HG03565 (cell line): ENCODE measurements around the gene FOXP1.

Experiments
- ATAC-seq: cut with Tn5 transposase; IDR thresholded peaks from one replicate; pipeline ENCODE4 v1.9.1; 2021; ENCODE audit warnings: mild to moderate bottlenecking, moderate library complexity; ENCODE audit not compliant: unreplicated experiment

FOXP1 gene

GRCh38 chr3:71251156-71251775, 332.3 kb downstream of the FOXP1 start:
- ATAC-seq = no peak

GRCh38 chr3:71250026-71250425, 333.5 kb downstream of the FOXP1 start:
- ATAC-seq = no peak

- no peak for ATAC-seq
Observed at GRCh38 chr3:71247958-71248335, 335.6 kb downstream of the FOXP1 start.

- ATAC-seq = no peak
Observed at GRCh38 chr3:71247221-71247957, 336.1 kb downstream of the FOXP1 start.

GRCh38 chr3:71245971-71246880, 337.3 kb downstream of the FOXP1 start:
- no peak for ATAC-seq

DNA sequence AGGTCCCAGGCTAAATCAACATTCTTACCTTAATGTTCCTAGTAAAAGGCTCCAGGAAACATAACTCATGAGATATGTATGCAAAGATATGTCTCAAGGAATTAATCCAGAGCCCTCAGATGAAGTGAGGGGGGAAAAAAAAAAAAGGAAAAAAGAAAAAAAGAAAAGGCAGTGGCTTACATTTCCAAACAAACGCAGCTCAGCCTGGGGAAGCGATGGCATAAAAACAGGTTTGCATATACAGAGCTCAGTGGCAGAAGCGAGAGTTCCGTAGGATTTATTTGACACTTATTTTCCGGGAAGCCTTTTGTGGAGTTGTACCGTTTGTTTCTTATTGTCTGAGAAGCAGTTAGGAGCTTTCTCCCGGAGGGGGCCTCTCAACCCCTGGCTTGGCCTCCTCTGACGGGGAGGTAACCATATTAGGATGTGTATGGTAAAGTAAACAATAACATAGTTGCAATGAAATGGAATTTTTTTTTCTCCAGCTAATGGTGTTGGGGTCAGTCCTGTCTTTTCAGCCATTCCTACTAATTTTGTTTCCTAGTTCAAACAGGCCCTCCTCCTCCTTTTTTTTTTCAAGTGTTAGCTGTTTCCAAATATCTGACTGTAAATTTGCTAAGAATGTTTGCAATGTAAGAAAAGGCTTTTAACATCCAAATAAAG, 338.6 kb downstream of the FOXP1 start:
- ATAC-seq = no peak

- ATAC-seq = no peak
Observed at GRCh38 chr3:71244153-71244825, 339.2 kb downstream of the FOXP1 start.

DNA sequence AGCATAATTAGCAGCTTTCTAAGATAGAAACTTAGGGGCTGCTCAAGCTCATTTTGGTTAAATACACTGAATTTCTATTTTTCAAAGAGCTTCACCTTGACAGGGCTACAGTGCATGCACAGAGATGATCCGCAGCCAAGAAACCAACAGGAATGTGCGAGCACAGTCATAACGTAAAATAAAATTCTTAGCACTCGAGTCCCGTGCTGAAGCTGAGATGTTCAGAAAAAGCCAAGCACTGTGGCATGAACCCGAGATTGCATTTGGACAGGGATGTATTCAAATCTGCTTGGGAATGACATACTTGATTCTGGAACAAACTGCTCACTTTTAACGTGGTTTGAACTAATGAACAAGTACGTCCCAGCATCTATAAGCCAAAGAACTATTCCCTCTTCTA, 340.3 kb downstream of the FOXP1 start:
- ATAC-seq = no peak

GRCh38 chr3:71241981-71242560, 341.5 kb downstream of the FOXP1 start:
- ATAC-seq = no peak

DNA sequence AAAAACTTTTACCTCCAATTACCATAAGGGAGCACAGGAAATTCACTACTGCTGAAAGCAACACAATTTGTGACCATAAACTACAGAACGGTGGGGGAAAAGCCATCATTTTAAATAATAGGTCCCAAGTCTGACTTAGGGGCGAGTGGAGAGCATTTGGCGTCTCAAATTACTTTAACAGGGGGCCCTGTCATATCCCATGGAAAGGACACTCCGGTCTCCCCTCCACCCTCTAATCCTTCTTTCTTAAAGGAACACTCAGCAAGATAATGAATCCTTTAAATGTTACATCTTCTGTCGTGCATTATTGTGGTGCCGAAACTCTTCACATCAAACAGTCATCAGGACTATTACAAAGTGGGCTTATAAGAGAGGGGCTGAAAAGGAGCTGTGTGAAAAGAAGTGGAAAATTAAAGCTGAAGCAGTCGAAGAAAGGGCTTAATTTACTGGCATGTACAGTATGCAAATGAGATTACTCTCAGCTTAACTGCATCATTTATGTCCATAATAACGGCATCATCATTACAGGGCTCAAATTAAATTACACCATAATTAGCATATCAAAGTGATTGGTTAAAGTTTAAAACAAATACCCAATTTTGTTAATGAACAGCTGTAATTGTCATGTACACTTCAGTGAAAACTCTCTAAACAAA, 342.2 kb downstream of the FOXP1 start:
- ATAC-seq = no peak

GRCh38 chr3:71240034-71240433, 343.5 kb downstream of the FOXP1 start:
- ATAC-seq = no peak

DNA sequence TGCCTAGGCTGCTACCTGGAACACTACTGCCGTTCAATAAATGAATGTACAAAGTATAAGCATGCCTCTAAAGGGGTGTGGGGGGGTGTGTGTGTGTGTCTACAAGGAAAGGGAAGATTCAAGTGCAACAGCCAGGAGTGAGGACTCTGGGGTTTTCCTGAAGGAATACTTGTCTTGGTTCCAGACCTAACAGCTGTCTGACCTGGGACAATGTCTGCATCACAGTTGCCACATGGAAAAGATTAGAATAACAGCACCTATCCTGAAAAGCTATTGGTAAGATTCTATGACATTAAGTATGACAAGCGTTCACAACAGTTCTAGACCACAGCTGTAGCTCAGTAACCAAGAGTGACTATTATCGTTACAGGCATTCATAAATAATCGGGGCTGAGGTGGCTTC, 345.2 kb downstream of the FOXP1 start:
- ATAC-seq = no peak

DNA sequence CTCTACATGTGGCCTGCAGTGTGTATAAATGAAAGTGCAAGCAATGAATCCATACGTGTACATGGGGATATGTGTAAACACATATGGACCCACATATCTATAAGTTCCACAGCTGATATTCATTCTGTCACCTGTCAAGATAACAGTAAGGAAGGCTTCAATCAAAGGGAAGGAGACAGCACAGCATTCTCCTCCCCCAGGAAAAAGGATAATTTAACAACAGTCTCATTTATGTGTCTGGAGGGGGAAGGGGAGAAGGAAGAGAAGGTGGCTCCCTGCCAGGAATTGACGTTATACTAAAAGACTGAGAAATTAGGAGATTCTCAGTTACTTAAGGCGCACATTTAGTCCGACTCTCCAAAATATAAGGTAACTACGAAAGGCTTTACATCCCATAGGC, 345.9 kb downstream of the FOXP1 start:
- ATAC-seq = no peak

DNA sequence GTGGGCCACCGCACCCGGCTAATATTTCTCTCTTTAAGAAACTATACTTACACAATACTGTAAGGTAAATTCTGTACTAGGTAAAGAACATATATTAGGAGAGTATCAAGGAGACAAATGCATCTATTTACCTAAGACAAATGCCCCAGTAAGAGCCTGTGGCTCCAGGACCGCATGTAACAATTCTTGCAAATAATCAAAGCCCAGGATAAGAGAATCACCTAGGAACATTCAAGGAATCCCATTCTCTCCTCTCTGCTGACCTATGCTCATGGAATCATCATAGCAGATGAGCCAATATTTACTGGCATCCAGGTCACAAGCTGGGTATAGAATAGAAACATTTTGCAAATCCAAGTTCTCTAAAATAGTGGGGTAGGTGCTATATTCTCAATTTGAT, 347.7 kb downstream of the FOXP1 start:
- no peak for ATAC-seq

DNA sequence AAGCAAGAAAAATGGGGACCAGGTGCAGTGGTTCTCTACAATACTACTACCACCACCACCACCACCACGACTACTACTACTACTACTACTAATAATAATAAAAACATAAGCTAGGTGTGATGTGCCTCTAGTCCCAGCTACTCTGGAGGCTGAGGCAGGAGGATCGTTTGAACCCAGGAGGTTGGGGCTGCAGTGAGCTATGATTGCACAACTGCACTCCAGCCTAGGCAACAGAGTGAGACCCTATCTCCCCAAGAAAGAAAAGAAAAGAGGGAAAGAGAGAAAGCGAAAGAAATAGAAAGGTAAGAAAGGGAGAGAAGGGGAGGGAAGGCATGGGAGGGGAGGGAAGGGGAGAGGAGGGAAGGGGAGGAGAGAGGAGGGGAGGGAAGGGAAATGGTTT, 350.6 kb downstream of the FOXP1 start:
- no peak for ATAC-seq

DNA sequence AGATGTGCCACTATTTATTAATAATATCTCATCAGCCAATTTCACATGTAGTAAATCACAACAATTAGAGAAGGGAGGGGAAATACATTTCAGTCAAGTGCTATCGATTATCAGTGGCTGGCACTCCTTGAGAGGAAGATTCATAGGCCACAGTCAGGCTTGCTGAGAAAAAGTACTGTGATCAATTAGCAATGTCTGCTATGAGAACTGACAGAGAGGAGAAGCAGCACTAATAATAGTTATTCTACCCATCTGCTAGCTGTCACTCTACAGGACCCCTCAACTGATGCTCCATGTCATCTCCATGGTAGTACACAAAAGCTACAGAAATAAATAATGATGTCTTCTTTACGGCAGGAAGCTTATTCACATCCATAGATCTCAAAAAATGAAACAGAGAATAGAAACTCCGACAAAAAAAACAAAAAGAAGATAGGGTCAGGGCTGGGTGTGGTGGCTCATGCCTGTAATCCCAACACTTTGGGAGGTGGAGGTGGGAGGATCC, 351.3 kb downstream of the FOXP1 start:
- no peak for ATAC-seq

- ATAC-seq = no peak
Observed at GRCh38 chr3:71231680-71232079, 351.8 kb downstream of the FOXP1 start.

GRCh38 chr3:71229905-71230657, 353.4 kb downstream of the FOXP1 start:
- ATAC-seq = no peak
